MM.1S (cell line): Measurements from ENCODE around the gene RRP12.

Source experiments
- DNase-seq: peaks from one replicate; pipeline ENCODE4 v3.0.0-alpha.2; 2015
- H2AFZ ChIP-seq: fragments of 300-600 bp; sonication (generic); 2 replicates; pipeline ENCODE4 v1.6.0; 2016; ENCODE audit warnings: antibody characterized with exemption, low read length
- H3F3A ChIP-seq: fragments of 300-600 bp; sonication (generic); 2 replicates; pipeline ENCODE4 v1.6.1; 2016; ENCODE audit warnings: mild to moderate bottlenecking, antibody characterized with exemption, low read length, moderate library complexity, mixed read lengths; ENCODE audit not compliant: insufficient read depth
- H3K27ac ChIP-seq: fragments of 300-600 bp; sonication (generic); 2 replicates; pipeline ENCODE4 v1.5.1; 2016; ENCODE audit warnings: mild to moderate bottlenecking, low read length
- H3K27me3 ChIP-seq: fragments of 300-600 bp; sonication (generic); replicated peaks from 2 replicates; pipeline ENCODE4 v1.6.0; 2016; ENCODE audit warnings: low read length; ENCODE audit not compliant: insufficient read depth
- H3K36me3 ChIP-seq: fragments of 300-600 bp; sonication (generic); replicated peaks from 2 replicates; pipeline ENCODE4 v1.6.1; 2016; ENCODE audit warnings: mild to moderate bottlenecking, low read length, mixed read lengths; ENCODE audit not compliant: insufficient read depth
- H3K4me1 ChIP-seq: fragments of 300-600 bp; sonication (generic); 2 replicates; pipeline ENCODE4 v1.6.1; 2016; ENCODE audit warnings: low read length, mixed read lengths
- H3K4me2 ChIP-seq: fragments of 300-600 bp; sonication (generic); 2 replicates; pipeline ENCODE4 v1.6.0; 2016; ENCODE audit warnings: low read depth, low read length
- H3K4me3 ChIP-seq: fragments of 300-600 bp; sonication (generic); 2 replicates; pipeline ENCODE4 v1.5.1; 2016; ENCODE audit warnings: low read length, mixed read lengths
- H3K79me2 ChIP-seq: fragments of 300-600 bp; sonication (generic); 2 replicates; pipeline ENCODE4 v1.6.1; 2016; ENCODE audit warnings: mixed run types, low read length, mixed read lengths
- H3K9ac ChIP-seq: fragments of 300-600 bp; sonication (generic); 2 replicates; pipeline ENCODE4 v1.6.1; 2016; ENCODE audit warnings: low read length, mixed read lengths
- H3K9me2 ChIP-seq: fragments of 300-600 bp; sonication (generic); replicated peaks from 2 replicates; pipeline ENCODE4 v1.6.1; 2016; ENCODE audit warnings: mild to moderate bottlenecking, low read length, mixed read lengths; ENCODE audit not compliant: insufficient read depth
- H3K9me3 ChIP-seq: fragments of 300-600 bp; sonication (generic); replicated peaks from 2 replicates; pipeline ENCODE4 v1.6.1; 2016; ENCODE audit warnings: mild to moderate bottlenecking, low read length, mixed read lengths; ENCODE audit not compliant: insufficient read depth
- H4K20me1 ChIP-seq: fragments of 300-600 bp; sonication (generic); 2 replicates; pipeline ENCODE4 v1.6.1; 2016; ENCODE audit warnings: mild to moderate bottlenecking, low read length, moderate library complexity, mixed read lengths; ENCODE audit not compliant: insufficient read depth
- EZH2 ChIP-seq: fragments of 300-600 bp; sonication (generic); optimal IDR thresholded peaks from 2 replicates; pipeline ENCODE3; 2017; ENCODE audit warnings: low read depth, mild to moderate bottlenecking, antibody characterized with exemption, low read length, mixed read lengths
- EZH2phosphoT487 ChIP-seq: fragments of 300-600 bp; sonication (generic); IDR thresholded peaks from 2 replicates; pipeline ENCODE4 v1.6.1; 2018; ENCODE audit warnings: antibody characterized with exemption, low read length
- TF ChIP-seq, protein P1 (sequence below): fragments of 300-600 bp; sonication (generic); IDR thresholded peaks from 2 replicates; pipeline ENCODE4 v1.5.1; 2016; ENCODE audit warnings: antibody characterized with exemption, low read length, mixed read lengths

The RRP12 gene

DNA sequence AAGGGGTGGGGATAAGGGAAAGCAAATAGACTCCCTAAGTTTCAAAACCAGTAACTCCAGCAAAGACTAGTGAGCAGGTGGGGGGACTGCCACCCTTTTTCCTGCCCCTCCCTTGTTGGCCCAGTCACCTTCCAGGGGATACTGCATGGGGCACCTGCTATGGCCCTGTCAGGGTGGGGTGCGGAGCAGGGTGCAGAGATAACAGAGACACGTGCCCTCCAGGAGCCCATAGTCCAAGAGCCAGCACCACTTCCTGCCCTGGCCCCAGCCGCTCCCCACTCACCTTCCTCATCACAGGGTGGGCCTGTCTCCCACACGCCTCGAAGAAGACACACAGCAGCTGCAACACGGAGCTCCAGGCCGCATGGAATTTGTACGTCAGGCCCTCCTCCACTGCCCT is 20.6 kb downstream of the RRP12 start:
- H3K36me3 ChIP-seq = no peaks in the 10 kb centered on the region
- no peak overlapping the region for H3K4me3 ChIP-seq
- DNase-seq = no peak
- H3K79me2 ChIP-seq = no peaks in the 10 kb centered on the region
- no peaks in the 10 kb centered on the region for H3K9me3 ChIP-seq
- H2AFZ ChIP-seq = no peak overlapping the region
- H3F3A ChIP-seq = no peaks in the 10 kb centered on the region
- H3K9me2 ChIP-seq = no peaks in the 10 kb centered on the region
- H3K27ac ChIP-seq = no peak overlapping the region
- H3K4me1 ChIP-seq = no peaks in the 10 kb centered on the region
- TF ChIP-seq EZH2phosphoT487 (no peak), EZH2 (no peak)
- TF ChIP-seq, protein P1, sequence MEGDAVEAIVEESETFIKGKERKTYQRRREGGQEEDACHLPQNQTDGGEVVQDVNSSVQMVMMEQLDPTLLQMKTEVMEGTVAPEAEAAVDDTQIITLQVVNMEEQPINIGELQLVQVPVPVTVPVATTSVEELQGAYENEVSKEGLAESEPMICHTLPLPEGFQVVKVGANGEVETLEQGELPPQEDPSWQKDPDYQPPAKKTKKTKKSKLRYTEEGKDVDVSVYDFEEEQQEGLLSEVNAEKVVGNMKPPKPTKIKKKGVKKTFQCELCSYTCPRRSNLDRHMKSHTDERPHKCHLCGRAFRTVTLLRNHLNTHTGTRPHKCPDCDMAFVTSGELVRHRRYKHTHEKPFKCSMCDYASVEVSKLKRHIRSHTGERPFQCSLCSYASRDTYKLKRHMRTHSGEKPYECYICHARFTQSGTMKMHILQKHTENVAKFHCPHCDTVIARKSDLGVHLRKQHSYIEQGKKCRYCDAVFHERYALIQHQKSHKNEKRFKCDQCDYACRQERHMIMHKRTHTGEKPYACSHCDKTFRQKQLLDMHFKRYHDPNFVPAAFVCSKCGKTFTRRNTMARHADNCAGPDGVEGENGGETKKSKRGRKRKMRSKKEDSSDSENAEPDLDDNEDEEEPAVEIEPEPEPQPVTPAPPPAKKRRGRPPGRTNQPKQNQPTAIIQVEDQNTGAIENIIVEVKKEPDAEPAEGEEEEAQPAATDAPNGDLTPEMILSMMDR = no peak
- no peak overlapping the region for H3K9ac ChIP-seq
- H3K4me2 ChIP-seq = no peak overlapping the region
- H3K27me3 ChIP-seq = no peaks in the 10 kb centered on the region
- no peaks in the 10 kb centered on the region for H4K20me1 ChIP-seq

DNA sequence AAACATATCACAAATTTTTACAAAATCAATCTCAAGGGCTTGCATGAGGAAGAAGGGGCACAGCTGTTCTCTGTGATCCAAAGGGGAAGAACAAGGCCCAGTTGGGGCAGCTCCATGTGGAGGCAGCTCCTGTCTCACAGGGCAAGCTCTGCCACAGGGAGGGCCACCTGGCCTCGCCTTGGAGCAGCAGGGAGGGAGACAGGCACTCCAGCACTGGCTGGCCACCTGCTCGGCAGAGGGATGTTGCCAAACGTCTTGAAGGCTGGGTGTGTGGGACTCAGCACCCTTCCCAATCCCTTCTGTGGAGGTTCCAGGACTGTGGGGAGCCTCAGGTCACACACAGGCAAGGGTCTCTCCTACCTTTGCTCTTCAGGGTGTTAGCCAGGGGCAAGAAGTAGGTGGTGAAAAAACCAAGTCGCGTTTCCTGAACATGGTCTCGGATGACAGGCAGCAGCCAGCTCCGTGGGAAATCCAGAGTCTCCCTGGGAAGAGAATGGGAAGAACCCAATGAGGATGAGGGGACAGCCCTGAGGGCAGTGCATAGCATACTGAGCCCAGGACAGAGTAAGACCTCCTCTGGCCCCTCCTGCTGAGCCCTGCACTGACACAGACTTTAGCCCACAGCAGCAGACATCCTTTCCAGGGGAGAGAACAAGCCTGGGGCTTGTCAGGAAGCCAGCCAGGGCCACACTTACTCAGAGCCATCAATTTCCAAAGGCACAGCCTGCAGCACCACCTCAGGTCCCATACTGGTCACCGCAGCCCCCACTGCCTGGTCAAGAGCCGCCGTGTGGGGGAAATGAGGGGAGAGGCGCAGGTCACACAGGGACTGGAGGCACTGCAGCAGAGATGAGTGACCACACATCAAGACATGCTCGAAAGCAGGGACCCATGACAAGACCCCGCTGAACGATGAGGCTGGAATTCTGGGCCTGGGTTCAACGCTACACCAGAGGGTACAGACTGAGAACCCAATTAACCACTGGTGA is 21.9 kb downstream of the RRP12 start:
- no peak overlapping the region for H3K9ac ChIP-seq
- H3K36me3 ChIP-seq = no peaks in the 10 kb centered on the region
- DNase-seq = no peak
- H3K27me3 ChIP-seq = no peaks in the 10 kb centered on the region
- H3K4me2 ChIP-seq = no peak overlapping the region
- H3K9me2 ChIP-seq = no peaks in the 10 kb centered on the region
- H2AFZ ChIP-seq = no peak overlapping the region
- H3F3A ChIP-seq = no peaks in the 10 kb centered on the region
- no peak overlapping the region for H3K4me3 ChIP-seq
- no peaks in the 10 kb centered on the region for H3K79me2 ChIP-seq
- no peaks in the 10 kb centered on the region for H3K4me1 ChIP-seq
- no peaks in the 10 kb centered on the region for H4K20me1 ChIP-seq
- H3K9me3 ChIP-seq = no peaks in the 10 kb centered on the region
- no peak overlapping the region for H3K27ac ChIP-seq
- no peak for TF ChIP-seq EZH2phosphoT487
- no peak for TF ChIP-seq EZH2
- TF ChIP-seq, protein P1 = no peak

DNA sequence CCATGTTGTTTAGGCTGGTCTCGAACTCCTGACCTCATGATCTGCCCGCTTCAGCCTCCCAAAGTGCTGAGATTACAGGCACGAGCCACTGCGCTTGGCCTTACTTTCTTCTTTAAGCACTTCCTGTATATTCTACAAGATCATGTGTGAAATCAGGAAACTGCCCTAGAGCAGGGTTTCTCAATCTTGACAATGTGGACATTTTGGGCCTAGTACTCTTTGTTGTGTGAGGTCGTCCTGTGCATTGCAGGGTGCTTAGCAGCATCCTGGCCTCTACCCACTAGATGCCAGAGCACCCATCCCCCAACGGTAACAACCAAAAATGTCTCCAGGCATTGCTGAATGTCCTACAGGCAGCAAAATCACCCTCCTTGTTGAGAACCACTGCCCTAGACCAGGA is 24.7 kb downstream of the RRP12 start:
- Histone ChIP-seq H3K27me3 (no peaks in the 10 kb centered on the region), H3K4me3 (no peak overlapping the region), H2AFZ (no peak overlapping the region), H3K27ac (no peak overlapping the region), H3K9ac (no peak overlapping the region), H3K9me3 (no peaks in the 10 kb centered on the region), H3K79me2 (no peaks in the 10 kb centered on the region), H3K4me2 (no peak overlapping the region), H3K36me3 (no peaks in the 10 kb centered on the region), H3K9me2 (no peaks in the 10 kb centered on the region), H3K4me1 (no peaks in the 10 kb centered on the region), H3F3A (no peaks in the 10 kb centered on the region), H4K20me1 (no peaks in the 10 kb centered on the region)
- DNase-seq = no peak
- TF ChIP-seq, protein P1 = no peak
- TF ChIP-seq EZH2phosphoT487 (no peak), EZH2 (no peak)
